Measurements from ENCODE around the gene SDK1.

GRCh38 chr7:3710122-3710521 is 409.1 kb downstream of the SDK1 start:
- TF ChIP-seq CTCF (IDR thresholded peaks at IDR 0.05; ENCODE audit: borderline replicate concordance, extremely low read depth, low read length, poor library complexity, severe bottlenecking) (no peak), EZH2 (IDR thresholded peaks at IDR 0.05; ENCODE audit: borderline replicate concordance, low read depth, low read length, severe bottlenecking) (no peak)
